ENCODE measurements around the gene IFNL4. TPM values are rescaled to one million over a fixed set of nuclear protein-coding genes. Genes with fewer than 3 reads are reported as not detected.

The IFNL4 gene
- total RNA-seq, 4 donors from 2014 or later = not detected

DNA sequence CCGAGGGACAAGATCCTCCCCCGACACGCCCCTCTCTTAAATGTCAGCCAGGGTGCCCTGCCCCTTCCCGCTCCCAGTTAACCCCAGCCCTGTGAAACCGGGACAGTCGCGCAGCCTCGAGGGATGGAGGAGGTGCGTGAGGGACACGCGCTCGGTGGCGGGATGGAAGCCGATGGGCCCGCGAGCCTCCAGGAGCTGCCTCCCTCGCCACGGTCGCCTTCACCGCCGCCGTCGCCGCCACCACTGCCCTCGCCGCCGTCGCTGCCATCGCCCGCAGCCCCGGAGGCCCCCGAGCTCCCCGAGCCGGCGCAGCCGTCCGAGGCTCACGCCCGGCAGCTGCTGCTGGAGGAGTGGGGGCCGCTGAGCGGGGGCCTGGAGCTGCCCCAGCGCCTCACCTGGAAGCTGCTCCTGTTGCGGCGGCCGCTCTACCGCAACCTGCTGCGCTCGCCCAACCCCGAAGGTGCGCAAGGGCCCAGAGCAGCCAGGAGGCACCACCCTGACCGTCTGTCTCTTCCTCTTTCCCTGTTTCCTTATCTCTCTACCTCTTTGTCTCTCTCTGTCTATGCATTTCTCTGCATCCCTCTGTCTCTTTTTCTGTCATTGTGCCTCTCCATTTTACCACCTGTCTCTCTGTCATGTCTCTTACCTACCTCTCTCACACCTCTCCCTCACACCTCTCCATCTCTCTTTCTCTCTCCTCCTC is 51.6 kb downstream of the IFNL4 start, which contains the start of gene NCCRP1:
Gene NCCRP1 (plus strand): TSS at position 105 of the 703 bp plus-strand sequence. CDS start 19 bp downstream, at position 124.
- TF ChIP-seq CTCF (IDR thresholded peaks at IDR 0.05) = no peak
- DNase-seq (ENCODE audit: low spot score) = no peak
- ATAC-seq (ENCODE audit: low FRiP score) = no peak

GRCh38 chr19:39196320-39196719 is 52.3 kb downstream of the IFNL4 start:
- no peak for TF ChIP-seq CTCF (IDR thresholded peaks at IDR 0.05)
- DNase-seq (ENCODE audit: low spot score) (no peak), ATAC-seq (ENCODE audit: low FRiP score) (no peak)

Other genes with a start within 250 kb of the IFNL4 start
- gene FBXO27, start 216.3 kb downstream of the IFNL4 start, total RNA-seq = 10 to 100 TPM in 1 of 4 donors, 1 to 10 TPM in 3; 3.2 to 14.6 (median 7.6) TPM
- gene ACP7, start 164.5 kb downstream of the IFNL4 start, total RNA-seq = not detected
- 1 to 10 TPM; 4.6 to 9.8 (median 6.3) TPM for gene PAK4, start 123.1 kb downstream of the IFNL4 start, total RNA-seq
- under 1 TPM in 1 of 4 donors, not detected in 3; 0.46 TPM for gene NCCRP1, start 51.9 kb downstream of the IFNL4 start, total RNA-seq
- not detected for gene SYCN, start 44.6 kb downstream of the IFNL4 start, total RNA-seq
- gene IFNL3, start 3.9 kb downstream of the IFNL4 start, total RNA-seq = not detected
- not detected for gene IFNL2, start 19.5 kb upstream of the IFNL4 start, total RNA-seq
- gene IFNL1, start 47.6 kb upstream of the IFNL4 start, total RNA-seq = not detected
- gene LRFN1, start 72.0 kb upstream of the IFNL4 start, total RNA-seq = 1 to 10 TPM in 2 of 4 donors, under 1 TPM in 2; 0.63 to 1.4 (median 1.0) TPM
- 100 to 1,000 TPM in 1 of 4 donors, 10 to 100 TPM in 3; 31.8 to 126 (median 55.5) TPM for gene GMFG, start 87.2 kb upstream of the IFNL4 start, total RNA-seq
- 10 to 100 TPM; 55.9 to 87.7 (median 73.2) TPM for gene SAMD4B, start 93.6 kb upstream of the IFNL4 start, total RNA-seq
- gene PAF1, start 142.2 kb upstream of the IFNL4 start, total RNA-seq = 10 to 100 TPM; 29.2 to 60.3 (median 53.3) TPM
- gene MED29, start 142.5 kb upstream of the IFNL4 start, total RNA-seq = 10 to 100 TPM; 24.5 to 41.3 (median 32.5) TPM
- 100 to 1,000 TPM; 323 to 827 (median 509) TPM for gene ZFP36, start 158.0 kb upstream of the IFNL4 start, total RNA-seq
- gene PLEKHG2, start 163.8 kb upstream of the IFNL4 start, total RNA-seq = 10 to 100 TPM; 16.5 to 35.3 (median 21.4) TPM
- gene RPS16, start 187.1 kb upstream of the IFNL4 start, total RNA-seq = 1,000 to 10,000 TPM; 1,153 to 1,681 (median 1,338) TPM
- 100 to 1,000 TPM in 1 of 4 donors, 10 to 100 TPM in 3; 62.2 to 102 (median 73.3) TPM for gene SUPT5H, start 196.7 kb upstream of the IFNL4 start, total RNA-seq
- 10 to 100 TPM; 36.4 to 65.7 (median 50.3) TPM for gene TIMM50, start 232.0 kb upstream of the IFNL4 start, total RNA-seq